Measurements from ENCODE around the gene DENND1B.
"Not testable (repeated sequence)": the region's sequence is repeated elsewhere in the genome, so short reads cannot be mapped to it uniquely, and the experiment has no call there.

The DENND1B gene

GRCh38 chr1:197783510-197783948, 8.2 kb upstream of the DENND1B start:
- DNase-seq = no peak

- DNase-seq = no peak
Measured at GRCh38 chr1:197782722-197783360, 7.6 kb upstream of the DENND1B start.

GRCh38 chr1:197781968-197782721, 6.9 kb upstream of the DENND1B start:
- DNase-seq = no peak

- no peak for DNase-seq
Measured at GRCh38 chr1:197779921-197780320, 4.6 kb upstream of the DENND1B start.

- no peak for DNase-seq
Measured at GRCh38 chr1:197778366-197778945, 3.2 kb upstream of the DENND1B start.

- no peak for DNase-seq
Measured at GRCh38 chr1:197776351-197777105, 1.2 kb upstream of the DENND1B start.

- no peak for DNase-seq
Measured at GRCh38 chr1:197774466-197775281, 606 bp downstream of the DENND1B start.

GRCh38 chr1:197773856-197774255, 1.4 kb downstream of the DENND1B start:
- no peak for DNase-seq

- DNase-seq = no peak
Measured at GRCh38 chr1:197771904-197772556, 3.2 kb downstream of the DENND1B start.

- no peak for DNase-seq
Measured at GRCh38 chr1:197771386-197771785, 3.9 kb downstream of the DENND1B start.

- DNase-seq = no peak
Measured at GRCh38 chr1:197770243-197770642, 5.0 kb downstream of the DENND1B start.

- DNase-seq = no peak
Measured at GRCh38 chr1:197769287-197769686, 6.0 kb downstream of the DENND1B start.

- no peak for DNase-seq
Measured at GRCh38 chr1:197768014-197768805, 7.1 kb downstream of the DENND1B start.

- no peak for DNase-seq
Measured at GRCh38 chr1:197763769-197764168, 11.5 kb downstream of the DENND1B start.

- no peak for DNase-seq
Measured at GRCh38 chr1:197763307-197763706, 12.0 kb downstream of the DENND1B start.

- no peak for DNase-seq
Measured at GRCh38 chr1:197761654-197762053, 13.6 kb downstream of the DENND1B start.

GRCh38 chr1:197755553-197755952, 19.7 kb downstream of the DENND1B start:
- not testable (repeated sequence) for DNase-seq

GRCh38 chr1:197752652-197753164, 22.6 kb downstream of the DENND1B start:
- DNase-seq = not testable (repeated sequence)

- DNase-seq = no peak
Measured at GRCh38 chr1:197750366-197750765, 24.9 kb downstream of the DENND1B start.

GRCh38 chr1:197745911-197746310, 29.4 kb downstream of the DENND1B start:
- DNase-seq = no peak

- DNase-seq = no peak
Measured at GRCh38 chr1:197744979-197745378, 30.3 kb downstream of the DENND1B start.

All from GOT3 (cell line).